Measurements from ENCODE around the gene CHST12.
"Not testable (repeated sequence)": the region's sequence is repeated elsewhere in the genome, so short reads cannot be mapped to it uniquely, and the experiment has no call there.

Gene CHST12

DNA sequence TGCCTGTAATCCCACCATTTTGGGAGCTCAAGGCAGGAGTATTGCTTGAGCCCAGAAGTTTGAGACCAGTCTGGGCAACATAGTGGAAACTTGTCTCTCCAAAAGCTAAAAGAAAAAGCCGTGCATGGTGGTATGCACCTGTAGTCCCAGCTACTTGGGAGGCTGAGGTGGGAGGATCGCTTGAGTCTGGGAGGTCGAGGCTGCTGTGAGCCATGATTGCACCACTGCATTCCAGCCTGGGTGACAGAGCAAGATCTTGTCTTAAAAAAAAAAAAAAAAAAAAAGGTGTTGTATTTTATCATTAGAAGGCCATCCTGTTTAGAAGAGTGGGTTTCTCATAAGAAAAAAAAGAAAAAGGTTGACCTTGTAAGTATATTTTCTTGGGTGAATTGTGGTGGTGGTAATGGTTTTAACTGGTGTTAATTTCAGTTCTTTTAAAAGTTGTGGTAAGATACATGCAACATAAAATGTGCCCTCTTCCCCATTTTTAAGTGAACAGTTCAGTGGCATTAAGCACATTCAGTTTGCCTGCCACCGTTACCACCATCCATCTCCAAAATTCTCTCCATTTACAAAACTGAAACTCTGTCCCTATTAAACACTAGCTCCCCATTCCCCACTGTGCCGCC, 38.1 kb downstream of the CHST12 start:
- Histone ChIP-seq H3K4me1 (ENCODE audit: control insufficient read depth, insufficient read depth, low read length) (no peaks in the 10 kb centered on the region), H3K36me3 (ENCODE audit: control insufficient read depth, insufficient read depth, low read length) (no peaks in the 10 kb centered on the region), H3K27me3 (ENCODE audit: control insufficient read depth, insufficient read depth, low read length) (no peaks in the 10 kb centered on the region), H3K9me3 (ENCODE audit: control insufficient read depth, insufficient read depth, low read length) (no peaks in the 10 kb centered on the region), H3K4me3 (ENCODE audit: low read depth, low read length) (no peak overlapping the region), H3K9ac (ENCODE audit: low read depth, low read length) (no peak overlapping the region)

GRCh38 chr7:2443491-2443890, 40.1 kb downstream of the CHST12 start:
- Histone ChIP-seq H3K36me3 (ENCODE audit: control insufficient read depth, insufficient read depth, low read length) (no peaks in the 10 kb centered on the region), H3K27me3 (ENCODE audit: control insufficient read depth, insufficient read depth, low read length) (no peaks in the 10 kb centered on the region), H3K9ac (ENCODE audit: low read depth, low read length) (no peak overlapping the region), H3K4me1 (ENCODE audit: control insufficient read depth, insufficient read depth, low read length) (no peaks in the 10 kb centered on the region), H3K4me3 (ENCODE audit: low read depth, low read length) (no peak overlapping the region), H3K9me3 (ENCODE audit: control insufficient read depth, insufficient read depth, low read length) (no peaks in the 10 kb centered on the region)

DNA sequence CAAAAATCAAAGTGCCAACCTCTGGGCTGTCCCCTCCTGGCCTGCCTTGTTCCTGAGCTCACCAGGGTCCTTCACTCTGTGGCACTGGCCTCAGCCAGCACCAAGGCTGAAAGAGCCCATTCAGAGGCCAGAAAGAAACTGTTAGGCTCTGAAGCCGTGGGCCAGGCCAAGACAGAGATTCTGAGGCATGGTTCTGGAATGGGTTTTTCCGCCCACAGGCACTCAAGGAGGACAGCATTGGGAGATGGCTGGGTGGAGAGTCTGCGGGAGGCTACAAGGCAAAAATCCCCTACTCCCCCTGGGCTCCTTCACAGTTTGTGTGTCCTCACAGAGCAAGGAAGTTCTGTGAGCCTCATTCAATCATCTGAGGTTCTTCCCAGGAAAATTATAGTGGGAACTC, 41.1 kb downstream of the CHST12 start:
- H3K4me1 ChIP-seq (ENCODE audit: control insufficient read depth, insufficient read depth, low read length) = no peaks in the 10 kb centered on the region
- H3K9ac ChIP-seq (ENCODE audit: low read depth, low read length) = no peak overlapping the region
- H3K36me3 ChIP-seq (ENCODE audit: control insufficient read depth, insufficient read depth, low read length) = no peaks in the 10 kb centered on the region
- no peak overlapping the region for H3K4me3 ChIP-seq (ENCODE audit: low read depth, low read length)
- H3K27me3 ChIP-seq (ENCODE audit: control insufficient read depth, insufficient read depth, low read length) = no peaks in the 10 kb centered on the region
- H3K9me3 ChIP-seq (ENCODE audit: control insufficient read depth, insufficient read depth, low read length) = no peaks in the 10 kb centered on the region

- Histone ChIP-seq H3K36me3 (ENCODE audit: control insufficient read depth, insufficient read depth, low read length) (no peaks in the 10 kb centered on the region), H3K9ac (ENCODE audit: low read depth, low read length) (no peak overlapping the region), H3K9me3 (ENCODE audit: control insufficient read depth, insufficient read depth, low read length) (no peaks in the 10 kb centered on the region), H3K4me1 (ENCODE audit: control insufficient read depth, insufficient read depth, low read length) (no peaks in the 10 kb centered on the region), H3K27me3 (ENCODE audit: control insufficient read depth, insufficient read depth, low read length) (no peaks in the 10 kb centered on the region), H3K4me3 (ENCODE audit: low read depth, low read length) (no peak overlapping the region)
Observed at GRCh38 chr7:2445047-2445446, 41.6 kb downstream of the CHST12 start.

DNA sequence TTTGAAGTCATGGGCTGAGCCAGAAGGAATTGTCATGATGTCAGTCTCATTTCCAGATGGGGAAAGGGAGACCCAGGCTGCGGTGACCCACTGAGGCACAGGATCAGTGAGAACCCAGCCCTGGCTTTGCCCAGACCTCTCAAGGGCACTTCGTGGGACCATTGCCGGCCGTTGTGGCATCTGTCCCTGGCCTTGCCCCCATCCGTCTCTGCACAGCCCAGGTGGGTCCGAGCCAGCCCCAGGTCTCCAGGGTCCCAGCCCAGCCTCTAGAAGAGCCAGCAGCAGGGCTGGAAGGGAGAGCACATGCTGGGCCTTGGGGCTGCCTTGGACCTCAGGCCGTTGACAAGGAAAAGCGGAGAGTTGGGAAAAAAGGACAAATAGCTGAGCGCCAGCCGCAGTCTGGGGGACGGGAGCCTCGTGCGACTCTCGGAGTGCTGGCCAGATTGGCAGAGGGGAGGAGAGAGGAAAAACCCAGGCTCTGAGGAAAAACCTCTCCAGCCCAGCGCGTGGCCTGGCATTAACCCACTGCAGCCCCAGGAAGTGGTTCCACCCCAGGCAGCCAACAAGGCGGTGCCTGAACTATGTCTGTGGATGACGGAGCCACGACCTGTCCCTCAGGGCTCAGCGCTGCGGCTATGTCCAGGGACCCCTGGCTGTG, 42.6 kb downstream of the CHST12 start:
- H3K9ac ChIP-seq (ENCODE audit: low read depth, low read length) = no peak overlapping the region

DNA sequence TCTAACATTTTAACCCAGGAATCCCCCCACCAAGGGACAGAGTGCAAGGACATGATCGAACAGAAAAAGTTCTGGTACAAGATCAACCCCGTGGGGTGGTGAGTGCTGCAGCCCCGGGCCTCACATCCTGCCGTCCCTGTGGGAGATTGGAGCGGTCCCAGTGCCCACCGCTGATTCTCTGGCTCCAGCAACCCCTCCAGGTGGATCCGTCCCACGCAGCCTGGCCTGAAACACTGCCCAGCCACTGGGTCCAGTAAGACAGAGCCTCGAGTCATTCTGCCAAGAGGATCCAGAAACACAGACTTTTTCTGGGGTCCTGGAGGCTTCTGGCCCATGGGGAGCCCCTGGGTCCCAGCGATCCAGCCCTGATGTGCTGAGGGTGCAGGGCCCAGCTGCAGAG, 43.3 kb downstream of the CHST12 start:
- no peaks in the 10 kb centered on the region for H3K27me3 ChIP-seq (ENCODE audit: control insufficient read depth, insufficient read depth, low read length)
- no peak overlapping the region for H3K4me3 ChIP-seq (ENCODE audit: low read depth, low read length)
- H3K9me3 ChIP-seq (ENCODE audit: control insufficient read depth, insufficient read depth, low read length) = no peaks in the 10 kb centered on the region
- no peaks in the 10 kb centered on the region for H3K4me1 ChIP-seq (ENCODE audit: control insufficient read depth, insufficient read depth, low read length)
- H3K36me3 ChIP-seq (ENCODE audit: control insufficient read depth, insufficient read depth, low read length) = no peaks in the 10 kb centered on the region
- no peak overlapping the region for H3K9ac ChIP-seq (ENCODE audit: low read depth, low read length)

More for the DNA sequence above, 42.6 kb downstream of the CHST12 start:
- Histone ChIP-seq H3K4me3 (ENCODE audit: low read depth, low read length) (no peak overlapping the region), H3K36me3 (ENCODE audit: control insufficient read depth, insufficient read depth, low read length) (no peaks in the 10 kb centered on the region), H3K4me1 (ENCODE audit: control insufficient read depth, insufficient read depth, low read length) (no peaks in the 10 kb centered on the region), H3K9me3 (ENCODE audit: control insufficient read depth, insufficient read depth, low read length) (no peaks in the 10 kb centered on the region), H3K27me3 (ENCODE audit: control insufficient read depth, insufficient read depth, low read length) (no peaks in the 10 kb centered on the region)

GRCh38 chr7:2450198-2451107, 47.0 kb downstream of the CHST12 start:
- no peak overlapping the region for H3K9ac ChIP-seq (ENCODE audit: low read depth, low read length)
- H3K27me3 ChIP-seq (ENCODE audit: control insufficient read depth, insufficient read depth, low read length) = no peaks in the 10 kb centered on the region
- H3K4me3 ChIP-seq (ENCODE audit: low read depth, low read length) = no peak overlapping the region
- H3K9me3 ChIP-seq (ENCODE audit: control insufficient read depth, insufficient read depth, low read length) = no peaks in the 10 kb centered on the region
- no peaks in the 10 kb centered on the region for H3K36me3 ChIP-seq (ENCODE audit: control insufficient read depth, insufficient read depth, low read length)
- no peaks in the 10 kb centered on the region for H3K4me1 ChIP-seq (ENCODE audit: control insufficient read depth, insufficient read depth, low read length)

DNA sequence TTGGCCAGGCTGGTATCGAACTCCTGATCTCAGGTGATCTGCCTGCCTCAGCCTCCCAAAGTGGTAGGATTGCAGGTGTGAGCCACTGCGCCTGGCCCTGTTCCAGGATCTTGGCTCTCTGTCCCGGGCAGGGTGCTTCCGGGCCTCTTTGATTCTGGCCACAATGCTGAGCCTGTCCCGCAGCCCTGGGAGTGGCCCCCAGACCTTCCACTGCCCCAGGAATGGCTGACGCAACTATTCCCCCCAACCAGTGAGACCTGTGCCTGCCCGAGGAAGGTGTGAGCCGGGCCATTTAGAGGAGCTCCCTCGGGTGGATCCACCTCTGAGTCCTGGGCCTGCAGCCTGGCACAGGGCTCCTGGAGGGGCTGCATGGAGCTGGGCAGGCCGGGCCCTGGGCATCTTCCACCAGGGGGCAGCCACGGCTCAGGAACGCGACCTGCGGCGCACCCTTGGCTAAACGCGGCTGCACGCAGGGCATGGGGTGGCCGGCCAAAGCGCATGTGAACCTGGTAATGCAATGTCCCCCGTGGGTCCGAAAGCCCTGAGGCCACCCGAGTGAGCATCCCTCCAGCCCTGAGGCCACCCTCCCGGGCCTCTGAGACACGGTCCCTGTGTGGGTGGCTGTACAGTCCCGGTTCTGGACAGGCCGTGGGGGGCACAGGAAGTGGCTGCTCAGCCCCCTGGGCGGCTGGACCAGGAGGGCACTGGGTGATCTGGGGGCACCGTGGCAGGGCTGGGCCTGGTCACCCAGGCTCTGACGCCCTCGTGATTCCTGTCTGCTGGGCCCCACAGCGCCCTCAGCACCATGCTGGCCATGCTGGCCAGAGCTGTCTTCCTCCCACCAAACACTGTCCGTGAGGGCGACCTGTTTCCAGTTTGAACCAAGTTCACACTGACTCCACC, 48.0 kb downstream of the CHST12 start:
- H3K9ac ChIP-seq (ENCODE audit: low read depth, low read length) = no peak overlapping the region
- no peaks in the 10 kb centered on the region for H3K4me1 ChIP-seq (ENCODE audit: control insufficient read depth, insufficient read depth, low read length)
- H3K36me3 ChIP-seq (ENCODE audit: control insufficient read depth, insufficient read depth, low read length) = no peaks in the 10 kb centered on the region
- no peaks in the 10 kb centered on the region for H3K27me3 ChIP-seq (ENCODE audit: control insufficient read depth, insufficient read depth, low read length)
- no peak overlapping the region for H3K4me3 ChIP-seq (ENCODE audit: low read depth, low read length)
- no peaks in the 10 kb centered on the region for H3K9me3 ChIP-seq (ENCODE audit: control insufficient read depth, insufficient read depth, low read length)

- Histone ChIP-seq H3K27me3 (ENCODE audit: control insufficient read depth, insufficient read depth, low read length) (no peaks in the 10 kb centered on the region), H3K9ac (ENCODE audit: low read depth, low read length) (no peak overlapping the region), H3K9me3 (ENCODE audit: control insufficient read depth, insufficient read depth, low read length) (no peaks in the 10 kb centered on the region), H3K36me3 (ENCODE audit: control insufficient read depth, insufficient read depth, low read length) (no peaks in the 10 kb centered on the region), H3K4me1 (ENCODE audit: control insufficient read depth, insufficient read depth, low read length) (no peaks in the 10 kb centered on the region), H3K4me3 (ENCODE audit: low read depth, low read length) (no peak overlapping the region)
Observed at GRCh38 chr7:2452074-2452507, 48.7 kb downstream of the CHST12 start.

- no peaks in the 10 kb centered on the region for H3K36me3 ChIP-seq (ENCODE audit: control insufficient read depth, insufficient read depth, low read length)
Observed at GRCh38 chr7:2452643-2453270, 49.3 kb downstream of the CHST12 start.

DNA sequence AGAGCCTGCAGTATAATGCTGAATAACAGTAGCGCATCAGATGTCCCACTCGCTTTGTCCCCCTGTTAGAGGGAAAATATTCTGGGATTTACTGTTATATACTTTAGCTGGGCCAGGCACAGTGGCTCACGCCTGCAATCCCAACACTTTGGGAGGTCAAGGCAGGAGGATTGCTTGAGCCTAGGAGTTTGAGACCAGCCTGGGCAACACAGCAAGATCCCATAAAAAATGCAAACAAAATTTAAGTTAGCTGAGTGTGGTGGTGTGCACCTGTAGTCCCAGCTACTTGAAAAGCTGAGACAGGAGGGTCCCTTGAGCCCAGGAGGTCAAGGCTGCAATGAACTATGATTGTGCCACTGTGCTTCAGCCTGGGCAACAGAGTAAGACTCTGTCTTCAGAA, 50.4 kb downstream of the CHST12 start:
- H3K27me3 ChIP-seq (ENCODE audit: control insufficient read depth, insufficient read depth, low read length); H3K9me3 ChIP-seq (ENCODE audit: control insufficient read depth, insufficient read depth, low read length); H3K4me3 ChIP-seq (ENCODE audit: low read depth, low read length); H3K9ac ChIP-seq (ENCODE audit: low read depth, low read length); H3K36me3 ChIP-seq (ENCODE audit: control insufficient read depth, insufficient read depth, low read length); H3K4me1 ChIP-seq (ENCODE audit: control insufficient read depth, insufficient read depth, low read length): not testable (repeated sequence)

More at GRCh38 chr7:2452643-2453270, 49.3 kb downstream of the CHST12 start:
- Histone ChIP-seq H3K9me3 (ENCODE audit: control insufficient read depth, insufficient read depth, low read length) (no peaks in the 10 kb centered on the region), H3K27me3 (ENCODE audit: control insufficient read depth, insufficient read depth, low read length) (no peaks in the 10 kb centered on the region), H3K4me1 (ENCODE audit: control insufficient read depth, insufficient read depth, low read length) (no peaks in the 10 kb centered on the region), H3K4me3 (ENCODE audit: low read depth, low read length) (no peak overlapping the region), H3K9ac (ENCODE audit: low read depth, low read length) (no peak overlapping the region)

All from iPS-15b (cell line).